ENCODE data around the gene POU4F1.

The POU4F1 gene

GRCh38 chr13:78607409-78608251 lies 4.3 kb upstream of the POU4F1 start:
- no peak for DNase-seq (ENCODE audit: low read depth in 2 of 2, low spot score in 1 of 2)

- DNase-seq (ENCODE audit: low read depth in 2 of 2, low spot score in 1 of 2): no peak
Measured at GRCh38 chr13:78606471-78607408, 3.4 kb upstream of the POU4F1 start.

GRCh38 chr13:78604782-78605611 lies 1.6 kb upstream of the POU4F1 start:
- no peak for DNase-seq (ENCODE audit: low read depth in 2 of 2, low spot score in 1 of 2)

- DNase-seq (ENCODE audit: low read depth in 2 of 2, low spot score in 1 of 2): no peak
Measured at GRCh38 chr13:78602561-78603239, 652 bp downstream of the POU4F1 start.

GRCh38 chr13:78601874-78602560 lies 1.3 kb downstream of the POU4F1 start:
- DNase-seq (ENCODE audit: low read depth in 2 of 2, low spot score in 1 of 2): no peak

- no peak for DNase-seq (ENCODE audit: low read depth in 2 of 2, low spot score in 1 of 2)
Measured at GRCh38 chr13:78601124-78601873, 2.1 kb downstream of the POU4F1 start.

GRCh38 chr13:78600280-78600883 lies 3.0 kb downstream of the POU4F1 start:
- no peak for DNase-seq (ENCODE audit: low read depth in 2 of 2, low spot score in 1 of 2)

GRCh38 chr13:78599645-78600279 lies 3.6 kb downstream of the POU4F1 start:
- DNase-seq (ENCODE audit: low read depth in 2 of 2, low spot score in 1 of 2): no peak

GRCh38 chr13:78598966-78599644 lies 4.2 kb downstream of the POU4F1 start:
- DNase-seq (ENCODE audit: low read depth in 2 of 2, low spot score in 1 of 2): no peak

- no peak for DNase-seq (ENCODE audit: low read depth in 2 of 2, low spot score in 1 of 2)
Measured at GRCh38 chr13:78598116-78598781, 5.1 kb downstream of the POU4F1 start.

- DNase-seq (ENCODE audit: low read depth in 2 of 2, low spot score in 1 of 2): no peak
Measured at GRCh38 chr13:78597602-78597932, 5.8 kb downstream of the POU4F1 start.

GRCh38 chr13:78596736-78597601 lies 6.4 kb downstream of the POU4F1 start:
- DNase-seq (ENCODE audit: low read depth in 2 of 2, low spot score in 1 of 2): no peak

- no peak for DNase-seq (ENCODE audit: low read depth in 2 of 2, low spot score in 1 of 2)
Measured at GRCh38 chr13:78596399-78596735, 7.0 kb downstream of the POU4F1 start.

GRCh38 chr13:78595495-78596398 lies 7.6 kb downstream of the POU4F1 start:
- DNase-seq (ENCODE audit: low read depth in 2 of 2, low spot score in 1 of 2): no peak

- no peak for DNase-seq (ENCODE audit: low read depth in 2 of 2, low spot score in 1 of 2)
Measured at GRCh38 chr13:78594456-78594975, 8.8 kb downstream of the POU4F1 start.

Data from stimulated activated CD8-positive, alpha-beta memory T cell treated with anti-CD3 and anti-CD28 coated beads, Interleukin-4, amount 100 ng/mL, for 4 hours (primary cell).